NCI-H446 (cell line): Measurements from ENCODE around the gene PRKAG2.

ENCODE experiments used
- DNase-seq, 2 experiments: peaks; one replicate each; lab custom pipeline; 2025; lab: John Stamatoyannopoulos, UW

Gene PRKAG2

GRCh38 chr7:151817981-151818673 is 58.8 kb downstream of the PRKAG2 start:
- DNase-seq: no peak

GRCh38 chr7:151817315-151817690 is 59.6 kb downstream of the PRKAG2 start:
- no peak for DNase-seq

GRCh38 chr7:151816562-151817314 is 60.2 kb downstream of the PRKAG2 start:
- DNase-seq: no peak

- DNase-seq: no peak
Measured at GRCh38 chr7:151815419-151815818, 61.5 kb downstream of the PRKAG2 start.

GRCh38 chr7:151814400-151815009 is 62.4 kb downstream of the PRKAG2 start:
- DNase-seq: peak in 1 of 2 experiments; percentile 38

GRCh38 chr7:151813997-151814396 is 62.9 kb downstream of the PRKAG2 start:
- DNase-seq: no peak

GRCh38 chr7:151813445-151813844 is 63.5 kb downstream of the PRKAG2 start:
- DNase-seq: no peak

- DNase-seq: no peak
Measured at GRCh38 chr7:151812967-151813366, 63.9 kb downstream of the PRKAG2 start.

GRCh38 chr7:151810441-151811232 is 66.3 kb downstream of the PRKAG2 start:
- DNase-seq: peak in 1 of 2 experiments; percentile 30

GRCh38 chr7:151809864-151810170 is 67.1 kb downstream of the PRKAG2 start:
- no peak for DNase-seq

- DNase-seq: peak in 1 of 2 experiments; percentile 47
Measured at GRCh38 chr7:151809146-151809863, 67.6 kb downstream of the PRKAG2 start.

- peak; percentile 88 to 96 for DNase-seq
Measured at GRCh38 chr7:151808400-151809145, 68.3 kb downstream of the PRKAG2 start.

- peak in 1 of 2 experiments; percentile 59 for DNase-seq
Measured at GRCh38 chr7:151807846-151808245, 69.1 kb downstream of the PRKAG2 start.

- no peak for DNase-seq
Measured at GRCh38 chr7:151806952-151807775, 69.8 kb downstream of the PRKAG2 start.

GRCh38 chr7:151806204-151806603 is 70.7 kb downstream of the PRKAG2 start:
- no peak for DNase-seq

- DNase-seq: no peak
Measured at GRCh38 chr7:151805191-151805590, 71.7 kb downstream of the PRKAG2 start.

GRCh38 chr7:151804756-151805155 is 72.2 kb downstream of the PRKAG2 start:
- DNase-seq: no peak

- DNase-seq: no peak
Measured at GRCh38 chr7:151803841-151804240, 73.1 kb downstream of the PRKAG2 start.

- DNase-seq: no peak
Measured at GRCh38 chr7:151802469-151802846, 74.5 kb downstream of the PRKAG2 start.
